NB4 (cell line): ENCODE results near the gene RBP7.
"Not testable (repeated sequence)": the region's sequence is repeated elsewhere in the genome, so short reads cannot be mapped to it uniquely, and the experiment has no call there.

Source experiments
- DNase-seq: peaks from one replicate; pipeline ENCODE4 v3.0.0; 2010; ENCODE audit warnings: low read depth
- H3K4me3 ChIP-seq: one replicate; pipeline ENCODE4 v1.5.1; 2011; ENCODE audit warnings: mild to moderate bottlenecking, low read depth, low read length, moderate library complexity
- MYC ChIP-seq: IDR thresholded peaks from 2 replicates; pipeline ENCODE4 v1.6.1; 2011; ENCODE audit warnings: low read depth, low read length
- POLR2A ChIP-seq: IDR thresholded peaks from 2 replicates; pipeline ENCODE4 v1.6.1; 2011; ENCODE audit warnings: mild to moderate bottlenecking; ENCODE audit not compliant: insufficient read length; ENCODE audit errors: extremely low read depth
- TF ChIP-seq, protein P1 (sequence below): IDR thresholded peaks from one replicate; pipeline ENCODE4 v1.5.1; 2012; ENCODE audit warnings: low read depth, low read length
- TF ChIP-seq, protein P2 (sequence below): IDR thresholded peaks from 2 replicates; pipeline ENCODE4 v1.6.1; 2011; ENCODE audit warnings: low read depth, low read length

RBP7 gene

DNA sequence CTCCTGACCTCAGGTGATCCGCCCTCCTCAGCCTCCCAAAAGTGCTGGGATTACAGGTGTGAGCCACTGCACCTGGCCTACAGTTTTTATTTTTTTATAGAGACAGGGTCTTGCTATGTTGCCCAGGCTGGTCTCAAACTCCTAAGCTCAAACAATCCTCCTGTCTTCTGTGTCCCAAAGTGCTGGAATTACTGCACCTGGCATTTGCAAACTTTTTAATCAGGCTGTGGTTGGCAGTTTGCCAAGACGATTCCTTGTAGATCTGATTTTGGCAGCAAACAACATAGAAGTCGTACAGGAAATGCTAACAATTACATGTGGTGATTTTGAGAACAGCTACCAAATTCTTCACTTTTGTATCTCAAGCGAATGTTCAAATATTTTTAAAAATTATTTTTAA is 10.1 kb downstream of the RBP7 start:
- H3K4me3 ChIP-seq = no peak overlapping the region
- no peak for DNase-seq
- TF ChIP-seq MYC = no peak
- TF ChIP-seq, protein P1, sequence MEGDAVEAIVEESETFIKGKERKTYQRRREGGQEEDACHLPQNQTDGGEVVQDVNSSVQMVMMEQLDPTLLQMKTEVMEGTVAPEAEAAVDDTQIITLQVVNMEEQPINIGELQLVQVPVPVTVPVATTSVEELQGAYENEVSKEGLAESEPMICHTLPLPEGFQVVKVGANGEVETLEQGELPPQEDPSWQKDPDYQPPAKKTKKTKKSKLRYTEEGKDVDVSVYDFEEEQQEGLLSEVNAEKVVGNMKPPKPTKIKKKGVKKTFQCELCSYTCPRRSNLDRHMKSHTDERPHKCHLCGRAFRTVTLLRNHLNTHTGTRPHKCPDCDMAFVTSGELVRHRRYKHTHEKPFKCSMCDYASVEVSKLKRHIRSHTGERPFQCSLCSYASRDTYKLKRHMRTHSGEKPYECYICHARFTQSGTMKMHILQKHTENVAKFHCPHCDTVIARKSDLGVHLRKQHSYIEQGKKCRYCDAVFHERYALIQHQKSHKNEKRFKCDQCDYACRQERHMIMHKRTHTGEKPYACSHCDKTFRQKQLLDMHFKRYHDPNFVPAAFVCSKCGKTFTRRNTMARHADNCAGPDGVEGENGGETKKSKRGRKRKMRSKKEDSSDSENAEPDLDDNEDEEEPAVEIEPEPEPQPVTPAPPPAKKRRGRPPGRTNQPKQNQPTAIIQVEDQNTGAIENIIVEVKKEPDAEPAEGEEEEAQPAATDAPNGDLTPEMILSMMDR = no peak
- TF ChIP-seq, protein P2, sequence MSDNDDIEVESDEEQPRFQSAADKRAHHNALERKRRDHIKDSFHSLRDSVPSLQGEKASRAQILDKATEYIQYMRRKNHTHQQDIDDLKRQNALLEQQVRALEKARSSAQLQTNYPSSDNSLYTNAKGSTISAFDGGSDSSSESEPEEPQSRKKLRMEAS = no peak
- no peak for TF ChIP-seq POLR2A

DNA sequence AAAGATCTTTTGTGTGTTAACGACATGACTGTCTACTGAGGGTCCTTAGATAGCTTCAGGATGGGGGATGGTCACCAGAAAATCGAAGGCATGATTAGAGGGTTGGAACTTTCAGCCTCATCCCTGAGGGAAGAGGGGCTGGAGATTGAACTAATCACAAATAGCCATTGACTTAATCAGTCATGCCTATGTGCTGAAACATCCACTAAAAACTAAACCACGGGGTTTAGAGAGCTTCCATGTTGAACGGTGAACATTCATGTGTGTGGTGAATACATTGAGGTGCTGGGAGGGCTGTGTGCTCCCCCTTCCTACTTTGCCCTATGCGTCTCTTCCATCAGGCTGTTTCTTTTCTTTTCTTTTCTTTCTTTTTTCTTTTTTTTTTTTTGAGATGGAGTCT is 17.0 kb downstream of the RBP7 start:
- DNase-seq = no peak
- H3K4me3 ChIP-seq = no peak overlapping the region
- TF ChIP-seq, protein P2 = no peak
- TF ChIP-seq, protein P1 = no peak
- no peak for TF ChIP-seq MYC
- no peak for TF ChIP-seq POLR2A

DNA sequence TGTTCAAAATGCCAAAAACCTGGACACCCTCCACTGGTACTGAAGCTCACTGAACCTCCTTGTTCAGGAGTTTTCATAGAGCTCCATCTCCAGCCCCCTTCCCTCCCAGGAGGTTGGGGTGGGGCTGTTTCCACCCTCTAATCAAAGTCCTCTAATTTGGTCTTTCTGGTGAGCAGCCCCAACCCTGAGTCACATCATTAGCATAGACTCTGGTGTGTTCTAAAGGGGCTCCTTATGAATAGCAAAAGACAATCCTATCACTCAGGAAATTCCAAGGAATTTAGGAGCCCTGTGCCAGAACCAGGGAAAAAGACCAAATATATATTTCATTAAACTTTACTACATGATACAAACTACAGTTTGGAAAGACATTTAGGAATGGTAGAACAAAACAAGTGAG is 22.5 kb downstream of the RBP7 start:
- no peak overlapping the region for H3K4me3 ChIP-seq
- no peak for DNase-seq
- no peak for TF ChIP-seq MYC

DNA sequence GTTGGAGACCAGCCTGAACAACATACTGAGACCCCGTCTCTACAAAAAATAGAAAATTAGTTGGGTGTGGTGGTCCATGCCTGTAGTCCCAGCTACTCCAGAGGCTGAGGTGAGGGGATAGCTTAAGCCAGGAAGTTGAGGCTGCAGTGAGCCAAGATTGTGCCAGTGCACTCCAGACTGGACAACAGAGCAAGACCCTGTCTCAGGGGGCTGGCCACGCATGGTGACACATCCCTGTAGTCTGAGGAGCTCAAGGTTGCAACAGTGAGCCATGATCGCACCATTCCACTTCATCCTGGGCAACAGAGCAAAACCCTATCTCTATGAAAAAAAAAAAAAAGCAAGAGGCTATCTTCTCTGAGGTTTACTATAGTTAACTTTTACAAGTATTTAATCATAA is 23.1 kb downstream of the RBP7 start:
- H3K4me3 ChIP-seq = no peak overlapping the region
- no peak for DNase-seq
- TF ChIP-seq, protein P2 = no peak
- TF ChIP-seq, protein P1 = no peak
- no peak for TF ChIP-seq POLR2A
- TF ChIP-seq MYC = no peak

DNA sequence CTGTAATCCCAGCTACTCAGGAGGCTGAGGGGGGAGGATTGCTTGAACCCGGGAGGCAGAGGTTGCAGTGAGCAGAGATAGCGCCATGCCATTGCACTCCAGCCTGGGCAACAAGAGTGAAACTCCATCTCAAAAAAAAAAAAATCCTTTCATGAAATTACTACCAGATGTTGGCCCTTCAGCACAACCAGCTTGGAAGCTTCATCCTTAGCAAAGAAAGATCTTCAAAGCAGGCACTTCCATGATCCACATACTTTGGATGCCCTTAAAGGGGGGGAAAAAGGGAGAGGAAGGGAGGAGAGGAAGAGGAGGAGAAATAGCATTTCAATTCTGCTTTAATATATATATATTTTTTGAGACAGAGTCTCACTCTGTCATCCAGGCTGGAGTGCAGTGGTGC is 23.6 kb downstream of the RBP7 start:
- not testable (repeated sequence) for DNase-seq, H3K4me3 ChIP-seq

DNA sequence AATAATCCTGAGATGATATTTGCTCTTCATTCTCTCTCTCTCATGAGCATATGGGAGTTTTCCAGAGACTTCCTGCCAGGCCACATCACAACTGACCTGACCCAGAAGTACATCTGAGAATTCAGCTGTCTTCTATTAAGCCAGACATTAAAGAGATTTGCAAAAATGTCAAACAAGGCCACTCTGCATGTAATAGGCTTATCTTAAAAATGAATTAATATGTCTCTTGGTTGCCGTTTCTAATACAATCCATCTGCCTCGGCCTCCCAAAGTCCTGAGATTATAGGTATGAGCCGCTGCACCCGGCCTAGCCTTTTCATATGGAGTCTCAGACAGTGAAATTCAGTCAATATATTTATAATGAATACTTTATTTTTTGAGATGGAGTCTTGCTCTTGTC is 25.0 kb downstream of the RBP7 start:
- H3K4me3 ChIP-seq, DNase-seq: not testable (repeated sequence)

DNA sequence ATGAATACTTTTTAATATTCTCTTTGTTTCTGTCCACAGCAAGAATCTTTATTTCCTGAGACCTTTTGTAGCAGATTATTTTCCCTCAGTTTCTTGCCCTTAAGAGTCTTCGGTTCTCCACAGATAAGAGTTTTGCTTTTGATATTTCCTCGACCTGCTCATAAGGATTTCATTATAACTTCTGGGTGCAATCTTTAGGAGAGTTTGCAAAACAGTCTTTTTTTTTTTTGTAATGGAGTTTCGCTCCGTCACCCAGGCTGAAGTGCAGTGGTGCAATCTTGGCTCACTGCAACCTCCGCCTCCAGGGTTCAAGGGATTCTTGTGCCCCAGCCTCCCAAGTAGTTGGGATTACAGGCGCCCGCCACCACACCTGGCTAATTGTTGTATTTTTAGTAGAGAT is 25.6 kb downstream of the RBP7 start:
- H3K4me3 ChIP-seq = no peak overlapping the region
- TF ChIP-seq, protein P1 = no peak
- TF ChIP-seq MYC (no peak), POLR2A (no peak)
- TF ChIP-seq, protein P2 = no peak
- DNase-seq = no peak

DNA sequence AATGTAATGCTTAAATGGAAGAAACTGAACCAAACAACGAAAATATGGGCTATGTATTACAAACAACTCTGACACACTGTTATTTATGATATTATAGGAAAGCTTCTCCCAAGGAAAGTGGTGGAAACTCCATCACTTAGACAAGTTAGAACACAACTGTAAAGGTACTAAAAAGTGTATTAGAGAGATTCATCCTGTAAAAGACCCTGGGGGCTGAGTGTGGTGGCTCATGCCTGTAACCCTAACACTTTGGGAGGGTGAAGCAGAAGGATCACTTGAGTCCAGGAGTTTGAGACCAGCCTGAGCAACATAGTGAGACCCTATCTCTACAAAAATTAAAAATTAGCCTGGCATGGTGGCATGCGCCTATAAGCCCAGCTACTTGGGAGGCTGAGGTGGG is 28.3 kb downstream of the RBP7 start:
- no peak for DNase-seq
- H3K4me3 ChIP-seq = no peak overlapping the region
- TF ChIP-seq POLR2A (no peak), MYC (no peak)
- TF ChIP-seq, protein P2 = no peak
- TF ChIP-seq, protein P1 = no peak
